Adrenal gland (tissue), 5 donors: ENCODE measurements around the gene ARHGEF10L.

Experiments
- CTCF ChIP-seq, 6 experiments: fragments of 450-650 bp in 4 of 6; fragments of 200-600 bp in 2 of 6; sonication (generic) in 1 of 6; IDR thresholded peaks; 1 replicate in 5 of 6; 2 replicates in 1 of 6; pipeline versions ENCODE4 v1.5.1 to v1.8.0; 2016 to 2021; ENCODE audit warnings: antibody characterized with exemption in 6 of 6, mild to moderate bottlenecking in 2 of 6, moderate library complexity in 1 of 6
- POLR2A ChIP-seq, 2 donors: fragments of 450-650 bp; IDR thresholded peaks; one replicate each; pipeline ENCODE4 v1.6.1; 2017; ENCODE audit warnings: antibody characterized with exemption in 2 of 2, mild to moderate bottlenecking in 2 of 2, moderate library complexity in 1 of 2
- donor health status: DM: no; HTN: no; CAD: no.

GRCh38 chr1:17553975-17554700, 14.6 kb downstream of the ARHGEF10L start:
- TF ChIP-seq CTCF (IDR thresholded peaks at IDR 0.05): no peak
- TF ChIP-seq POLR2A (IDR thresholded peaks at IDR 0.05): no peak
